Spleen (tissue), 11 donors: ENCODE data around the gene TTC31. TPM values are rescaled to one million over a fixed set of nuclear protein-coding genes. Genes with fewer than 3 reads are reported as not detected.
"Not testable (repeated sequence)": the region's sequence is repeated elsewhere in the genome, so short reads cannot be mapped to it uniquely, and the experiment has no call there.

ENCODE experiments used
- DNase-seq: peaks from one replicate; pipeline ENCODE4 v3.0.0-alpha.2; 2020
- H3K27ac ChIP-seq, 8 donors: fragments of 200-600 bp; sonication (generic) in 7 of 8; 1 replicate in 4 of 8; 2 replicates in 4 of 8; pipeline versions ENCODE4 v1.5.0 to v1.8.0; 2016 to 2021; ENCODE audit warnings: inconsistent platforms in 4 of 8, mild to moderate bottlenecking in 4 of 8, moderate library complexity in 1 of 8
- H3K27me3 ChIP-seq, 7 donors: fragments of 200-600 bp; sonication (generic) in 6 of 7; replicated peaks in 1 of 7; 1 replicate in 4 of 7; 2 replicates in 3 of 7; pipeline versions ENCODE4 v1.5.0 to v1.8.0; 2016 to 2021; ENCODE audit warnings: inconsistent platforms in 3 of 7, mild to moderate bottlenecking in 1 of 7
- H3K36me3 ChIP-seq, 6 donors: fragments of 200-600 bp; sonication (generic) in 5 of 6; 1 replicate in 4 of 6; 2 replicates in 2 of 6; pipeline versions ENCODE4 v1.5.0 to v1.8.0; 2016 to 2021; ENCODE audit warnings: inconsistent platforms in 2 of 6
- H3K4me1 ChIP-seq, 6 donors: fragments of 200-600 bp; sonication (generic) in 5 of 6; 1 replicate in 3 of 6; 2 replicates in 3 of 6; pipeline versions ENCODE4 v1.5.0 to v1.8.0; 2016 to 2021; ENCODE audit warnings: inconsistent platforms in 3 of 6
- H3K4me3 ChIP-seq, 8 donors: fragments of 200-600 bp; sonication (generic) in 7 of 8; 1 replicate in 4 of 8; 2 replicates in 4 of 8; pipeline versions ENCODE4 v1.5.0 to v1.8.0; 2016 to 2021; ENCODE audit warnings: inconsistent platforms in 4 of 8, mild to moderate bottlenecking in 4 of 8, moderate library complexity in 2 of 8
- H3K9me3 ChIP-seq, 8 donors: fragments of 200-600 bp; sonication (generic) in 7 of 8; 1 replicate in 4 of 8; 2 replicates in 4 of 8; pipeline versions ENCODE4 v1.5.0 to v1.8.0; 2016 to 2021; ENCODE audit warnings: inconsistent platforms in 4 of 8
- POLR2A ChIP-seq, 3 donors: fragments of 450-650 bp; IDR thresholded peaks; one replicate each; pipeline ENCODE4 v1.5.1; 2017; ENCODE audit warnings: antibody characterized with exemption in 3 of 3, mild to moderate bottlenecking in 1 of 3
- POLR2AphosphoS5 ChIP-seq, 3 donors: sonication (generic); formaldehyde crosslinking; IDR thresholded peaks; one replicate each; pipeline ENCODE4 v1.5.1; 2017; ENCODE audit warnings: antibody characterized with exemption in 3 of 3
- WGBS, 5 donors: extraction: QIAGEN DNeasy Blood & Tissue Kit in 3 of 5; methylation state at CpG; one replicate each; pipeline versions ENCODE4 v1.1.5 to v1.1.7; 2013 to 2018; 5-methylcytosine and 5-hydroxymethylcytosine counted together
- intact Hi-C: fragments of 100-400 bp; cut with DNase I; formaldehyde crosslinking; loops from one replicate; pipeline ENCODE4 v1.15.0; 2023; ENCODE audit warnings: low total_unique reads
- polyA plus RNA-seq, 3 donors: library from polyadenylated mRNA; stranded (reverse); fragments of 200-250 nt; gene quantifications; one replicate each; pipeline ENCODE4 v1.2.1, GENCODE V29; 2013
- total RNA-seq, 7 donors: library from RNA; depleted of rRNA in 3 of 7; stranded (reverse); fragments of >200 nt in 3 of 7; fragmentation: NEBNext Ultra II Directional in 4 of 7; extraction: Animal tissue kit (Norgen Biotek cat#: 25700) in 4 of 7; gene quantifications; one replicate each; pipeline versions ENCODE4 v1.1.0 to v1.2.1, GENCODE V29; 2016 to 2021
- TF ChIP-seq, protein P1 (sequence below), 11 experiments: fragments of 200-600 bp in 7 of 11; fragments of 450-650 bp in 4 of 11; sonication (generic) in 4 of 11; IDR thresholded peaks in 8 of 11; conservative IDR thresholded peaks in 3 of 11; 1 replicate in 7 of 11; 2 replicates in 4 of 11; pipeline versions ENCODE4 v1.4.0 to v1.8.0; 2016 to 2021; ENCODE audit warnings: antibody characterized with exemption in 11 of 11, inconsistent platforms in 4 of 11, mild to moderate bottlenecking in 1 of 11
- donor health status: healthy with polysubstance abuse.
- donor health status: DM: no; HTN: no; CAD: no; lungs with moderate emphysema.
- donor health status: DM: no; HTN: no; CAD: no.
- donor health status: Bipolar disorder and iron deficiency.
- donor health status: healthy.
- donor health status: DM: no; HTN: no; CAD: no.
- donor health status: DM: yes; HTN: yes; CAD: no.

TTC31 gene
- total and polyA plus RNA-seq, 10 donors, result 15.7 to 51.3 (median 35.9) TPM

DNA sequence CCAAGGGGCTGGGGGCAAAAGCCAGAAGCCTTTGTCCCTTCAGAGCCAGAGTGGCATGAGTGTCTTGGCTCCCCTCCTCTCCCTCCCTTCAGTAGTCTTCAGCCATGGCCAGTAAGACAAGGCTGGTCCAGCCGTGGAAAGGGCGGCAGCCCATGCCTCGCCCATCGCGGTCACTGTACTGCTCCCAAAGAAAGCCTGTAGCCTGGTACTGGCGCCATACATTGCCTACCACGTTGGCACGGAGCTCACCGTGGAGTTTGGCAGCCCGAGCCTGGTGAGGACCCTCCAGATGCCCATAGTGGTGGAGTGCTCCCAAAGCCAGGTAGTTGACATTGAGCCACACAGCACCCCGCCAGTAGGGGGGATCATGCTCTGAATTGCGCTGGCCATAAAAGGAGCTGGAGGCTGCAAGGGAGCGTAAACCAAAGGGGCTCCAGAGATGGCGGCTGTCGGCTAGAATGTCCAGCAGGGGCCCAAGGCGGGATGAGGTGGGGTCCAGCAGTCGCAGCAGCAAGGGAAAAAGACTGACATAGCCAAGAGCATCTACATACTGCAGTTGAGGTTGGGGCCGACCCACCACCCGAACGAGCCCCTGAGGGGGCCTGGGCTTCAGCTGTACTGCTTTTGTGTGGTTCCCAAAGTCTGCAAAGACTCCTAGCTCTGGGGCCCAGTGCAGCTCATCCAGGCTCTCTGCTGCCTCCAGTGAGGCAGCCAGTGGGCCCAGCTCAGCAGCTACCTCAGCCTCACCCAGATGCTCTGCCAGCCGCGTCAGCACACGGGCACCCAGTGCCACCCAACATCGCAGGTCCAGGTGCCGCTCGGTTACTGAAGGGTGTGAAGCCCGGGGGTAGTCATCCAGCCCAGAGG, 21.5 kb upstream of the TTC31 start:
- DNase-seq, result peak; percentile 71
- no peaks in the 10 kb centered on the region for H3K27me3 ChIP-seq
- H3K4me1 ChIP-seq, result peaks cover 26 to 73% (median 47%) of the 10 kb centered on the region in 6 donors
- TF ChIP-seq, protein P1, sequence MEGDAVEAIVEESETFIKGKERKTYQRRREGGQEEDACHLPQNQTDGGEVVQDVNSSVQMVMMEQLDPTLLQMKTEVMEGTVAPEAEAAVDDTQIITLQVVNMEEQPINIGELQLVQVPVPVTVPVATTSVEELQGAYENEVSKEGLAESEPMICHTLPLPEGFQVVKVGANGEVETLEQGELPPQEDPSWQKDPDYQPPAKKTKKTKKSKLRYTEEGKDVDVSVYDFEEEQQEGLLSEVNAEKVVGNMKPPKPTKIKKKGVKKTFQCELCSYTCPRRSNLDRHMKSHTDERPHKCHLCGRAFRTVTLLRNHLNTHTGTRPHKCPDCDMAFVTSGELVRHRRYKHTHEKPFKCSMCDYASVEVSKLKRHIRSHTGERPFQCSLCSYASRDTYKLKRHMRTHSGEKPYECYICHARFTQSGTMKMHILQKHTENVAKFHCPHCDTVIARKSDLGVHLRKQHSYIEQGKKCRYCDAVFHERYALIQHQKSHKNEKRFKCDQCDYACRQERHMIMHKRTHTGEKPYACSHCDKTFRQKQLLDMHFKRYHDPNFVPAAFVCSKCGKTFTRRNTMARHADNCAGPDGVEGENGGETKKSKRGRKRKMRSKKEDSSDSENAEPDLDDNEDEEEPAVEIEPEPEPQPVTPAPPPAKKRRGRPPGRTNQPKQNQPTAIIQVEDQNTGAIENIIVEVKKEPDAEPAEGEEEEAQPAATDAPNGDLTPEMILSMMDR (IDR thresholded peaks at IDR 0.05 in 8 of 11, conservative IDR thresholded peaks at IDR 0.05 in 3 of 11), result no peak
- peak; percentile 2 to 64 (median 52) for TF ChIP-seq POLR2AphosphoS5 (IDR thresholded peaks at IDR 0.05)
- TF ChIP-seq POLR2A (IDR thresholded peaks at IDR 0.05), result no peak
- intact Hi-C loops, result no loop called here
- H3K27ac ChIP-seq, result no peak overlapping the region
- WGBS, 5 donors, result 88 to 94% (median 93%) methylated on average over 21 to 27 of the region's 27 CpGs
- no peak overlapping the region for H3K4me3 ChIP-seq
- H3K9me3 ChIP-seq, result no peaks in the 10 kb centered on the region
- H3K36me3 ChIP-seq, result peaks cover 0 to 35% (median 20%) of the 10 kb centered on the region in 6 donors

DNA sequence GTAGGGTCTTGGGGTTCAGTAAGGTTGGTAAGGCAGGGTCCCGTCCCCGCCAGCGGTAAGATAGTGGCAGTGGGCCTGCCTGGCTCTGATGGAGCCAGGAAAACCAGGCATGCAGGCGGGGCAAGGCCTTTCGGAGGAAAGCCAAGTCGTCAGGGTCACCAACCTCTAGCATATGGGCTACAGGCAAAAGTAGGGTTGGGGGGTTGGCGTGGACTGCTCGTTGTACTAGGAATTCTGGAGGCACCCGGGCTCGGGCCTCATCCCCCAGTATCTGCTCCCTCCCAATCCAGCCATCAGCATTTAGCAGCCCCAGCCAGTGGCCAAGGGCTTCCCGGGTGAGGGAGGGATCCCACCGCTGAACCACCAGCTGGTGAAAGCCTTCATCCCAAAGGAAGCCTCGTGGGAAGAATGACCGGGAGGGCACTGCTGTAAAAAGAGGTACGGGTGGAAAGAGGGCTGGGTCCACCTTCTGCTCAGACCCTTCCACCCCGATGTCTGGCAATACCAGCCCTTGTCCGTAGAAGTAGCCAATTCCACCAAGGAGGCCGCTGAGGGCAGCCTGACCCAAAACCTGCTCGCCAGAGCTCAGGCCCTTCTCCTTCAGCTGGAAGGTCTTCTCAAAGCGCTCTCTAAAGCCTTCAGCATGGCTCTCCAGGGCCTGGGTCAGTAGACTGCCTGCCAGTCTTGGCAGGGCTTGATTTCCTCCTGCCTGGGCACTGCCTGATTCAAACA, 20.7 kb upstream of the TTC31 start:
- Histone ChIP-seq H3K27me3 (no peaks in the 10 kb centered on the region), H3K36me3 (peaks cover 0 to 35% (median 20%) of the 10 kb centered on the region in 6 donors), H3K4me1 (peaks cover 18 to 69% (median 41%) of the 10 kb centered on the region in 6 donors), H3K27ac (no peak overlapping the region), H3K9me3 (no peaks in the 10 kb centered on the region), H3K4me3 (no peak overlapping the region)
- intact Hi-C loops, result no loop called here
- peak; percentile 75 for DNase-seq
- TF ChIP-seq POLR2A (IDR thresholded peaks at IDR 0.05) (no peak), POLR2AphosphoS5 (IDR thresholded peaks at IDR 0.05) (peak in 1 of 3 donors; percentile 3)
- 92 to 96% (median 93%) methylated on average over 13 to 20 of the region's 20 CpGs for WGBS, 5 donors

DNA sequence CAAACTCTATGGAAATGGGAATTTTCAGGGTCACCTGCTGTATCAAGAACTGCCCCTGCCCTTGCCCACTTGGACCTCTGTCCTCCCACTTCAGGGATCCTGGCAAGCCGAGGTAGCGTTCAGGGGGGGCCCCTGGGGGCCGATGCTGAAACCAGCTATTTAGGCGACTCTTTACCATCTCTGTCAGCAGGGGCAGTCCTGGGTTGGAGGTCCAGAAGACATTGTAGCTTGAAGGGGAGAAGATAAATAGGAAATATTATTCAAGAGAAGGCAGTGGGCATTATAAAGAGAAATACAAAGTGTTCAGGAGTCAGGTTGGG, 20.1 kb upstream of the TTC31 start:
- Histone ChIP-seq H3K4me3 (no peak overlapping the region), H3K9me3 (no peaks in the 10 kb centered on the region), H3K4me1 (peaks cover 18 to 65% (median 41%) of the 10 kb centered on the region in 6 donors), H3K27ac (no peak overlapping the region), H3K27me3 (no peaks in the 10 kb centered on the region), H3K36me3 (peaks cover 0 to 35% (median 20%) of the 10 kb centered on the region in 6 donors)
- WGBS, 5 donors, result 86 to 89% (median 86%) methylated on average over 4 of the region's 4 CpGs
- intact Hi-C loops, result no loop called here
- TF ChIP-seq, protein P1 (IDR thresholded peaks at IDR 0.05 in 8 of 11, conservative IDR thresholded peaks at IDR 0.05 in 3 of 11), result no peak
- TF ChIP-seq POLR2AphosphoS5 (IDR thresholded peaks at IDR 0.05) (no peak), POLR2A (IDR thresholded peaks at IDR 0.05) (no peak)
- peak; percentile 59 for DNase-seq

DNA sequence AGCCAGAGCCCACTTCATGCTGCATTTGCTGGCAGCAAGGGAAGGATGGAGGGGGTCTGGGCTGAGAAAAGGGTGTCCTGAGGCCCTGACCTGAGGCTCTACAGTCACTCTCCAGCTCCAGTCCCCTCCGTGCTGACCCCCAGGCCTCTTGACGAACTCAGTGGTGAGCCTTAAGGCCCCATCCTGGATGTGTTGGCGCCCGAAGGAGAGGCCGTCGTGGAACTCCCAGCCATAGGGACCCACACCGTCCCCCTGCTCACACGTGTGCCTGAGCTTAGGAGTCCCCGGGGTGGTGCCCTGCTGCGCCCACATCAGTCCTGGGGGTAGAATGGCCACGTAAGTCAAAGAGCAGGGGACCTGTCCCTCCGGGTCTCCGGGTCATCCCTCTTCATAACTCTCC, 18.5 kb upstream of the TTC31 start:
- Histone ChIP-seq H3K4me1 (peaks cover 10 to 56% (median 32%) of the 10 kb centered on the region in 6 donors), H3K9me3 (no peaks in the 10 kb centered on the region), H3K4me3 (peak overlapping the region; percentile 71 to 98 (median 92)), H3K36me3 (peaks cover 0 to 35% (median 20%) of the 10 kb centered on the region in 6 donors), H3K27me3 (no peaks in the 10 kb centered on the region), H3K27ac (peak overlapping the region in 7 of 8 donors; percentile 77 to 95 (median 92))
- no peak for DNase-seq
- intact Hi-C loops, result no loop called here
- TF ChIP-seq POLR2AphosphoS5 (IDR thresholded peaks at IDR 0.05) (no peak), POLR2A (IDR thresholded peaks at IDR 0.05) (no peak)
- TF ChIP-seq, protein P1 (IDR thresholded peaks at IDR 0.05 in 8 of 11, conservative IDR thresholded peaks at IDR 0.05 in 3 of 11), result no peak
- 0 to 14% (median 6%) methylated on average over 5 to 13 of the region's 13 CpGs for WGBS, 5 donors

DNA sequence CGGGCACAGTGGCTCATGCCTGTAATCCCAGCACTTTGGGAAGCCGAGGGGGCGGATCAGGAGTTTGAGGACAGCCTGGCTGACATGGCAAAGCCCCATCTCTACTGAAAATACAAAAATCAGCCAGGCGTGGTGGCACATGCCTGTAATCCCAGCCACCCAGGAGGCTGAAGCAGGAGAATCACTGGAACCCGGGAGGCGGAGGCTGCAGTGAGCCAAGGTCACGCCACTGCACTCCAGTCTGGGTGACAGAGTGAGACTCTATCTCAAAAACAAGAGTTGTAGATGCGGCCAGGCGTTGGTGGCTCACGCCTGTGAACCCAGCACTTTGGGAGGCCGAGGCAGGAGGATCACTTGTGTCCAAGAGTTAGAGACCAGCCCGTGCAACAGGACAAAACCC, 12.1 kb upstream of the TTC31 start:
- 94 to 97% (median 95%) methylated on average over 12 of the region's 12 CpGs for WGBS, 5 donors
- H3K27me3 ChIP-seq, H3K4me3 ChIP-seq, H3K9me3 ChIP-seq, intact Hi-C loops: not testable (repeated sequence)
- Histone ChIP-seq H3K27ac (peak overlapping the region in 2 of 8 donors; percentile 4 to 35), H3K36me3 (peaks cover 0 to 29% (median 18%) of the 10 kb centered on the region in 6 donors), H3K4me1 (peaks cover 18 to 43% (median 34%) of the 10 kb centered on the region in 6 donors)
- peak; percentile 68 for DNase-seq
